ENCODE measurements around the gene HORMAD2. TPM values are rescaled to one million over a fixed set of nuclear protein-coding genes. Genes with fewer than 3 reads are reported as not detected.

HORMAD2 gene
- total and polyA plus RNA-seq, 2 experiments from 2014 or later = not detected

DNA sequence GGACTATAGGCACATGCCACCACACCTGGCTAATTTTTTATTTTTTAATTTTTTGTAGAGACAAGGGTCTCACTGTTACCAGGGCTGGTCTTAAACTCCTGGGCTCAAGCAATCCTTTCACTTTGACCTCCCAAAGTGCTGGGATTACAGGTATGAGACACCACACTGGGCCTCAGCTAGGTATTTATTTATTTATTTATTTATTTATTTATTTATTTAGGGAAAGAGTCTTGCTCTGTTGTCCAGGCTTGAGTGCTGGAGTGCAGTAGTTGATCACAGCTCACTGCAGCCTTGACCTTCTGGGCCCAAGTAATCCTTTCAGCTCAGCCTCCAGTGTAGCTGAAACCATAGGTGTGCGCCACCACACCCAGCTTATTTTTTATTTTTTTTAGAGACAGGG is 43.2 kb downstream of the HORMAD2 start:
- no peak overlapping the region for H3K9ac ChIP-seq
- H3K79me2 ChIP-seq (ENCODE audit: insufficient read depth) = no peaks in the 10 kb centered on the region
- peaks cover 7% of the 10 kb centered on the region; the same call in 1 of the 2 replicates for H3F3A ChIP-seq (ENCODE audit: insufficient read depth)
- H2AFZ ChIP-seq = no peak overlapping the region
- 95 to 100% methylated on average over 1 of the region's 1 CpG for WGBS, 2 experiments (ENCODE audit: low coverage in 1 of 2, low lambda C conversion rate in 2 of 2, missing lambda C conversion rate in 2 of 2)
- H3K4me3 ChIP-seq = no peak overlapping the region
- in situ Hi-C loops (cut with MboI) = no loop called here
- H4K20me1 ChIP-seq (ENCODE audit: insufficient read depth) = no peaks in the 10 kb centered on the region
- no peaks in the 10 kb centered on the region for H3K9me3 ChIP-seq (ENCODE audit: low read depth)
- H3K4me2 ChIP-seq (ENCODE audit: unreplicated experiment) = no peak overlapping the region
- TF ChIP-seq EZH2phosphoT487 (IDR thresholded peaks at IDR 0.05; ENCODE audit: insufficient read depth, low read depth) (no peak), EZH2 (IDR thresholded peaks at IDR 0.05; ENCODE audit: insufficient read depth, poor library complexity, severe bottlenecking) (no peak)
- H3K36me3 ChIP-seq (ENCODE audit: low read depth) = no peaks in the 10 kb centered on the region
- H3K27ac ChIP-seq = no peak overlapping the region
- DNase-seq = no peak
- peaks cover 10% of the 10 kb centered on the region for H3K4me1 ChIP-seq (ENCODE audit: insufficient read depth)
- 0 out of 2 replicates have a peak, but pooled peaks cover 9% of the 10 kb centered on the region for H3K27me3 ChIP-seq (replicated peaks; ENCODE audit: insufficient read depth)
- no peaks in the 10 kb centered on the region for H3K9me2 ChIP-seq (ENCODE audit: insufficient read depth)

DNA sequence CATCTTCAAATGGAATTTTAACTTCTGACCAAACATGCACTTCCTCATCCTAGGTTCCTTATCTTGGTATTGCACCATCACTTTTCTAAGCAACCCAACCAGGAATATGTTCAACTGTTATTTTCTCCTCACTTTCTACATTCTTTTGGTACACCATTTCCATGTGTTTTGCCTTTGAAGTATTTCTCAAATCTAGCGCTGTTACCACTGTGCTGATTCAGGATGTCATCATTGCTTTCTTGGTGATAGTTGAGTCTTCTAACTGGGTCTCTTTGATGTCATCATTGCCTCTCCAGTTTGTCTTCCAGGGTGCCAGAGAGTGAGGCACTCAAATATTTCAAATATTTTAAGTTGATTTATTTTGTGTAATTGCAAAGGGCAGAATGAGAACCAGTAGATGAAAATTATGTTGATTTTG is 47.5 kb downstream of the HORMAD2 start:
- peak; percentile 69 for DNase-seq
- Histone ChIP-seq H4K20me1 (ENCODE audit: insufficient read depth) (no peaks in the 10 kb centered on the region), H3K4me1 (ENCODE audit: insufficient read depth) (peaks cover 10% of the 10 kb centered on the region), H3K4me2 (ENCODE audit: unreplicated experiment) (no peak overlapping the region), H3K9me3 (ENCODE audit: low read depth) (no peaks in the 10 kb centered on the region), H3K79me2 (ENCODE audit: insufficient read depth) (no peaks in the 10 kb centered on the region), H3K9ac (no peak overlapping the region), H3K9me2 (ENCODE audit: insufficient read depth) (no peaks in the 10 kb centered on the region), H3F3A (ENCODE audit: insufficient read depth) (peaks cover 7% of the 10 kb centered on the region; the same call in 1 of the 2 replicates), H3K27me3 (replicated peaks; ENCODE audit: insufficient read depth) (no peaks in the 10 kb centered on the region), H3K27ac (no peak overlapping the region), H3K4me3 (no peak overlapping the region), H2AFZ (no peak overlapping the region), H3K36me3 (ENCODE audit: low read depth) (no peaks in the 10 kb centered on the region)
- 43 to 47% methylated on average over 1 of the region's 1 CpG for WGBS, 2 experiments (ENCODE audit: low coverage in 1 of 2, low lambda C conversion rate in 2 of 2, missing lambda C conversion rate in 2 of 2)
- TF ChIP-seq EZH2phosphoT487 (IDR thresholded peaks at IDR 0.05; ENCODE audit: insufficient read depth, low read depth) = no peak
- TF ChIP-seq EZH2 (IDR thresholded peaks at IDR 0.05; ENCODE audit: insufficient read depth, poor library complexity, severe bottlenecking) = no peak
- in situ Hi-C loops (cut with MboI) = no loop called here

DNA sequence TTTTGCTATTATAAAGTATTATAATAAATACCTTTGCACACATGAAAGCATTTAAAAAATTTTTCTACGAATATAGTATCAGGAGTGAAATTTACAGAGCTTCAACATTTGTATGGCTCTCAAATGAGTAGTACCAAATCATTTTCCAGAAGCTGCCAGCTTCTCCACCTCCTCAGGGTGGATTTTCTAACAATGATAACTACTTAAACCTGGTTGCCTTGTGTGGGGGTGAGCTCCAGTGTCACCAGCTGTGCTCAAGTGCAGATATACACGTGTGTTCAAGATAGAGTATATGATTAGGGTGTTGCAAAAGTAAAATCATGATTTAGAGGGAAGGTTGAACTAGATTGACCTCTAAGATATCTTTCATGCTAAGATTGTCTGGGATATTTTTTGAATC is 48.2 kb downstream of the HORMAD2 start:
- 36 to 41% methylated on average over 2 of the region's 2 CpGs for whole genome bisulfite sequencing, 2 experiments (ENCODE audit: low coverage in 1 of 2, low lambda C conversion rate in 2 of 2, missing lambda C conversion rate in 2 of 2)
- no peaks in the 10 kb centered on the region for H3K9me3 ChIP-seq (ENCODE audit: low read depth)
- H3K4me1 ChIP-seq (ENCODE audit: insufficient read depth) = peaks cover 10% of the 10 kb centered on the region
- no peaks in the 10 kb centered on the region for H3K27me3 ChIP-seq (replicated peaks; ENCODE audit: insufficient read depth)
- in situ Hi-C loops (cut with MboI) = no loop called here
- H3K9me2 ChIP-seq (ENCODE audit: insufficient read depth) = no peaks in the 10 kb centered on the region
- no peak overlapping the region for H3K9ac ChIP-seq
- no peak overlapping the region for H2AFZ ChIP-seq
- no peak overlapping the region for H3K4me3 ChIP-seq
- H3K4me2 ChIP-seq (ENCODE audit: unreplicated experiment) = no peak overlapping the region
- no peaks in the 10 kb centered on the region for H3K36me3 ChIP-seq (ENCODE audit: low read depth)
- peaks cover 7% of the 10 kb centered on the region; the same call in 1 of the 2 replicates for H3F3A ChIP-seq (ENCODE audit: insufficient read depth)
- TF ChIP-seq EZH2 (IDR thresholded peaks at IDR 0.05; ENCODE audit: insufficient read depth, poor library complexity, severe bottlenecking) = no peak
- TF ChIP-seq EZH2phosphoT487 (IDR thresholded peaks at IDR 0.05; ENCODE audit: insufficient read depth, low read depth) = no peak
- DNase-seq = no peak
- H3K79me2 ChIP-seq (ENCODE audit: insufficient read depth) = no peaks in the 10 kb centered on the region
- no peak overlapping the region for H3K27ac ChIP-seq
- H4K20me1 ChIP-seq (ENCODE audit: insufficient read depth) = no peaks in the 10 kb centered on the region

DNA sequence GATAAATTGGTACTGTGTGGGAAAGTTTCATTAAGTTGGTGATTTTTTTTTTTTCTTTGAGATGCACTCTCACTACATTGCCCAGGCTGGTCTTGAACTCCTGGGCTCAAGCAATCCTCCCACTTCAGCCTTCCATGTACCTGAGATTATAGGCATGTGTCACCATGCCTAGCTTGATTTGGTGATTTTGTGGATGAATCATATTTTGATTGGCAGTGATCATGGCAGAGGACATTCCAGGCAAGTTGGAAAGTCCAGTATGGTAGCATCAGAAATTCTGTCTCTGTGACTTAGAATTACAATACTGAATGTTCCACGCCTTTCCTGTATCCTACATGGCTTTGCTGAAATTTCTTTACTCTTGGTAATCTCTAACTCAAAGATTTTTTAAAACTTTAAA is 49.4 kb downstream of the HORMAD2 start:
- no peaks in the 10 kb centered on the region for H3K36me3 ChIP-seq (ENCODE audit: low read depth)
- no peak overlapping the region for H3K27ac ChIP-seq
- no peaks in the 10 kb centered on the region for H3K27me3 ChIP-seq (replicated peaks; ENCODE audit: insufficient read depth)
- no peak overlapping the region for H2AFZ ChIP-seq
- in situ Hi-C loops (cut with MboI) = no loop called here
- H3K79me2 ChIP-seq (ENCODE audit: insufficient read depth) = no peaks in the 10 kb centered on the region
- no peak for DNase-seq
- no peaks in the 10 kb centered on the region for H4K20me1 ChIP-seq (ENCODE audit: insufficient read depth)
- no peak overlapping the region for H3K9ac ChIP-seq
- H3K9me2 ChIP-seq (ENCODE audit: insufficient read depth) = no peaks in the 10 kb centered on the region
- WGBS, 2 experiments (ENCODE audit: low coverage in 1 of 2, low lambda C conversion rate in 2 of 2, missing lambda C conversion rate in 2 of 2) = 98 to 100% methylated on average over 1 of the region's 1 CpG
- H3F3A ChIP-seq (ENCODE audit: insufficient read depth) = peaks cover 7% of the 10 kb centered on the region; the same call in 1 of the 2 replicates
- TF ChIP-seq EZH2 (IDR thresholded peaks at IDR 0.05; ENCODE audit: insufficient read depth, poor library complexity, severe bottlenecking) = no peak
- no peak for TF ChIP-seq EZH2phosphoT487 (IDR thresholded peaks at IDR 0.05; ENCODE audit: insufficient read depth, low read depth)
- H3K4me2 ChIP-seq (ENCODE audit: unreplicated experiment) = no peak overlapping the region
- peaks cover 10% of the 10 kb centered on the region for H3K4me1 ChIP-seq (ENCODE audit: insufficient read depth)
- no peak overlapping the region for H3K4me3 ChIP-seq
- H3K9me3 ChIP-seq (ENCODE audit: low read depth) = no peaks in the 10 kb centered on the region
